Raji (cell line): Measurements from ENCODE around the gene PGM5.
"Not testable (repeated sequence)": the region's sequence is repeated elsewhere in the genome, so short reads cannot be mapped to it uniquely, and the experiment has no call there.

ENCODE experiments used
- POLR2A ChIP-seq: IDR thresholded peaks from 2 replicates; pipeline ENCODE4 v1.6.1; 2011; ENCODE audit warnings: low read depth, low read length, control low read depth; ENCODE audit not compliant: insufficient read depth

PGM5 gene

GRCh38 chr9:68356380-68357118, at the start of gene PGM5:
TSS of gene PGM5 (plus strand) at chr9:68356611. CDS start at chr9:68357128, 517 bp downstream.
- not testable (repeated sequence) for TF ChIP-seq POLR2A

- TF ChIP-seq POLR2A: no peak
Measured at GRCh38 chr9:68416936-68417564, 60.6 kb downstream of the PGM5 start.

- no peak for TF ChIP-seq POLR2A
Measured at GRCh38 chr9:68417762-68418161, 61.4 kb downstream of the PGM5 start.

- TF ChIP-seq POLR2A: no peak
Measured at GRCh38 chr9:68418259-68418845, 61.9 kb downstream of the PGM5 start.

- TF ChIP-seq POLR2A: no peak
Measured at GRCh38 chr9:68419901-68420300, 63.5 kb downstream of the PGM5 start.

- TF ChIP-seq POLR2A: no peak
Measured at GRCh38 chr9:68426755-68427154, 70.3 kb downstream of the PGM5 start.

- no peak for TF ChIP-seq POLR2A
Measured at GRCh38 chr9:68427216-68427977, 71.0 kb downstream of the PGM5 start.

GRCh38 chr9:68428481-68428880, 72.1 kb downstream of the PGM5 start:
- TF ChIP-seq POLR2A: no peak

GRCh38 chr9:68429631-68430030, 73.2 kb downstream of the PGM5 start:
- TF ChIP-seq POLR2A: no peak

- no peak for TF ChIP-seq POLR2A
Measured at GRCh38 chr9:68431307-68431706, 74.9 kb downstream of the PGM5 start.

- TF ChIP-seq POLR2A: no peak
Measured at GRCh38 chr9:68433531-68434110, 77.2 kb downstream of the PGM5 start.

- TF ChIP-seq POLR2A: no peak
Measured at GRCh38 chr9:68437785-68438184, 81.4 kb downstream of the PGM5 start.

GRCh38 chr9:68443624-68444023, 87.2 kb downstream of the PGM5 start:
- TF ChIP-seq POLR2A: no peak

GRCh38 chr9:68446836-68447235, 90.4 kb downstream of the PGM5 start:
- no peak for TF ChIP-seq POLR2A

GRCh38 chr9:68447611-68448010, 91.2 kb downstream of the PGM5 start:
- no peak for TF ChIP-seq POLR2A
